ENCODE results near the gene RHOF.

DNA sequence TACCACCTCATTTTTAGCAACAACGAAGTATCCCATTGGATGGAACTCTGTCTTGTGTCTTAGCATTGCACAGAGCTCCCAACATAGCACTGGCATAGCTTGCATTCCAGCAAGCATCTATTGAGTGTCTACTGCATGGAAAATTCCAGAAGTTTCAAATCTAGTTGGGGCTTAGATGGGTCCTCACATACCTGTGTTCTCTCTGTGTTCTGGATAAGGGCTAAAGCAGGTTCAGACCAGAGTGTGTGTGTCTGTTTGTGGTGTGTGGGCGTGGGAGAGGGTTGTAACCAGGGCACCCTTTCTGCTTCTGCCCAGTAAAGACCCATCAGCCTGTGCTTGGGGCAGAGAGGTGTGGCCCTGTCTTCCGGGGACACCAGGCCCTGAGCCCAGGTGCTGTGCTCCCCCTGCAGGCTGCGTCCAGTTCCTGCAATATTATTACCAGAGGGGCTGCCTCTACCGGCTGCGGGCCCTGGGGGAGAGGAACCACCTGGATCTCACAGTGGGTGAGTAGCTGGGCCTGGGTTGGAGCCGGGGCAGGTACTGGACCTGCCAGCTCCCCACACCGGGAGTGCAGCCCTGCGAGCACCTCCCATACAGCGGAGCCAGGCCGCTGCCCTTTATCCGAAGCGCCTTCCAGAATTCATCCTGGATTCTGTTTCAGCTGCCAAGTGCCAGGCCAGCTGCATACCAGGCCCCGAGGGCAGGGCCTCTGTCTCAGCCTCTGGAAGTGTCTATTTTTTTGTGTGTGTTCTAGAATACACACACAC lies 20.3 kb downstream of the RHOF start:
- TF ChIP-seq, protein P1, sequence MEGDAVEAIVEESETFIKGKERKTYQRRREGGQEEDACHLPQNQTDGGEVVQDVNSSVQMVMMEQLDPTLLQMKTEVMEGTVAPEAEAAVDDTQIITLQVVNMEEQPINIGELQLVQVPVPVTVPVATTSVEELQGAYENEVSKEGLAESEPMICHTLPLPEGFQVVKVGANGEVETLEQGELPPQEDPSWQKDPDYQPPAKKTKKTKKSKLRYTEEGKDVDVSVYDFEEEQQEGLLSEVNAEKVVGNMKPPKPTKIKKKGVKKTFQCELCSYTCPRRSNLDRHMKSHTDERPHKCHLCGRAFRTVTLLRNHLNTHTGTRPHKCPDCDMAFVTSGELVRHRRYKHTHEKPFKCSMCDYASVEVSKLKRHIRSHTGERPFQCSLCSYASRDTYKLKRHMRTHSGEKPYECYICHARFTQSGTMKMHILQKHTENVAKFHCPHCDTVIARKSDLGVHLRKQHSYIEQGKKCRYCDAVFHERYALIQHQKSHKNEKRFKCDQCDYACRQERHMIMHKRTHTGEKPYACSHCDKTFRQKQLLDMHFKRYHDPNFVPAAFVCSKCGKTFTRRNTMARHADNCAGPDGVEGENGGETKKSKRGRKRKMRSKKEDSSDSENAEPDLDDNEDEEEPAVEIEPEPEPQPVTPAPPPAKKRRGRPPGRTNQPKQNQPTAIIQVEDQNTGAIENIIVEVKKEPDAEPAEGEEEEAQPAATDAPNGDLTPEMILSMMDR (IDR thresholded peaks at IDR 0.05), result peak; percentile 76 to 88 (median 84)
- TF ChIP-seq POLR2A (IDR thresholded peaks at IDR 0.05), result no peak
